Panc1 (cell line): ENCODE measurements around the gene LZTS2. TPM values are rescaled to one million over a fixed set of nuclear protein-coding genes. Genes with fewer than 3 reads are reported as not detected.

Experiments
- ATAC-seq: fragments of 200-7000 bp; cut with Tn5 transposase; 2 replicates; pipeline ENCODE4 v1.9.1; 2020; ENCODE audit warnings: mild to moderate bottlenecking, moderate library complexity
- BruUV-seq: library from RNA; stranded (reverse); fragments of 400-500 nt; replicated peaks from 2 replicates; lab custom pipeline; 2021; lab: Mats Ljungman, UMichigan
- CTCF ChIA-PET: fragments of 300-600 bp; sonication (Branson Sonifier 250); formaldehyde crosslinking; loops from one replicate; lab custom pipeline; 2022; ENCODE audit warnings: antibody characterized with exemption; lab: Charles Lee
- POLR2A ChIA-PET: fragments of 300-600 bp; sonication (Branson Sonifier 250); formaldehyde crosslinking; loops from one replicate; lab custom pipeline; 2022; ENCODE audit warnings: antibody characterized with exemption; lab: Charles Lee
- DNase-seq: peaks from one replicate; pipeline ENCODE4 v3.0.0-alpha.2; 2010; ENCODE audit warnings: low read depth, low spot score
- H3K27ac ChIP-seq: 2 replicates; pipeline ENCODE4 v1.5.1; 2011; ENCODE audit warnings: mild to moderate bottlenecking, low read length, inconsistent platforms
- H3K27me3 ChIP-seq: fragments of 200-500 bp; sonication (Bioruptor generic); 2 replicates; pipeline ENCODE4 v1.6.0; 2014; ENCODE audit warnings: low read length, inconsistent platforms; ENCODE audit not compliant: control insufficient read depth, insufficient read depth
- H3K36me3 ChIP-seq: fragments of 200-500 bp; sonication (Bioruptor generic); 2 replicates; pipeline ENCODE4 v1.5.1; 2014; ENCODE audit warnings: inconsistent platforms, mild to moderate bottlenecking, low read length, moderate library complexity; ENCODE audit not compliant: control insufficient read depth, insufficient read depth
- H3K4me1 ChIP-seq: 2 replicates; pipeline ENCODE4 v1.5.1; 2011; ENCODE audit warnings: inconsistent platforms, mild to moderate bottlenecking, low read length, moderate library complexity; ENCODE audit not compliant: control insufficient read depth, insufficient read depth
- H3K4me3 ChIP-seq, 2 experiments: 2 replicates each; pipeline ENCODE4 v1.5.1; 2011 to 2012; ENCODE audit warnings: low read depth in 2 of 2, low read length in 2 of 2, mild to moderate bottlenecking in 2 of 2, inconsistent platforms in 1 of 2, moderate library complexity in 1 of 2
- H3K9me3 ChIP-seq: fragments of 200-500 bp; sonication (Bioruptor generic); 2 replicates; pipeline ENCODE4 v1.5.1; 2014; ENCODE audit warnings: low read depth, mild to moderate bottlenecking, inconsistent platforms, low read length, moderate library complexity; ENCODE audit not compliant: control insufficient read depth, insufficient read depth
- POLR2AphosphoS5 ChIP-seq: IDR thresholded peaks from 2 replicates; pipeline ENCODE4 v1.6.1; 2012; ENCODE audit warnings: mild to moderate bottlenecking, low read depth, low read length, moderate library complexity
- SIN3A ChIP-seq: IDR thresholded peaks from 2 replicates; pipeline ENCODE4 v1.6.1; 2012; ENCODE audit warnings: low read depth, mild to moderate bottlenecking, low read length, moderate library complexity, borderline replicate concordance; ENCODE audit not compliant: insufficient read depth
- TCF7L2 ChIP-seq: IDR thresholded peaks from 2 replicates; pipeline ENCODE4 v1.6.1; 2011; ENCODE audit warnings: mild to moderate bottlenecking, low read depth, low read length, inconsistent platforms
- in situ Hi-C: cut with HindIII; loops from 2 replicates; pipeline ENCODE4 v1.10.0; 2016; ENCODE audit warnings: low sequenced_read_pairs, low pct_unique_long_range_greater_than_20kb
- intact Hi-C: fragments of 100-400 bp; cut with micrococcal nuclease; formaldehyde crosslinking; loops from one replicate; pipeline ENCODE4 v1.10.0; 2022; ENCODE audit not compliant: unreplicated experiment
- total RNA-seq: library from RNA; stranded (reverse); gene quantifications from one replicate; pipeline ENCODE4 v1.2.1, GENCODE V29; 2021; ENCODE audit not compliant: unreplicated experiment
- TF ChIP-seq, protein P1 (sequence below): fragments of 450-650 bp; IDR thresholded peaks from 2 replicates; pipeline ENCODE4 v1.5.1; 2017; ENCODE audit warnings: mild to moderate bottlenecking
- TF ChIP-seq, protein P2 (sequence below), 2 experiments: IDR thresholded peaks; 2 replicates each; pipeline ENCODE4 v1.6.1; 2011 to 2012; ENCODE audit warnings: low read depth in 2 of 2, control low read depth in 1 of 2, low read length in 1 of 2, mild to moderate bottlenecking in 1 of 2, moderate library complexity in 1 of 2; ENCODE audit not compliant: insufficient read depth in 1 of 2

LZTS2 gene
- total RNA-seq, 1 experiment from 2014 or later = 65.5 TPM

- intact Hi-C loops = no loop called here
- no TSS peak for BruUV-seq
- Histone ChIP-seq H3K27me3 (no peaks in the 10 kb centered on the region), H3K4me3 (peak overlapping the region; percentile 51 to 56), H3K36me3 (no peaks in the 10 kb centered on the region), H3K9me3 (no peaks in the 10 kb centered on the region), H3K27ac (no peak overlapping the region), H3K4me1 (peaks cover 10% of the 10 kb centered on the region)
- TF ChIP-seq SIN3A = no peak
- TF ChIP-seq, protein P1, sequence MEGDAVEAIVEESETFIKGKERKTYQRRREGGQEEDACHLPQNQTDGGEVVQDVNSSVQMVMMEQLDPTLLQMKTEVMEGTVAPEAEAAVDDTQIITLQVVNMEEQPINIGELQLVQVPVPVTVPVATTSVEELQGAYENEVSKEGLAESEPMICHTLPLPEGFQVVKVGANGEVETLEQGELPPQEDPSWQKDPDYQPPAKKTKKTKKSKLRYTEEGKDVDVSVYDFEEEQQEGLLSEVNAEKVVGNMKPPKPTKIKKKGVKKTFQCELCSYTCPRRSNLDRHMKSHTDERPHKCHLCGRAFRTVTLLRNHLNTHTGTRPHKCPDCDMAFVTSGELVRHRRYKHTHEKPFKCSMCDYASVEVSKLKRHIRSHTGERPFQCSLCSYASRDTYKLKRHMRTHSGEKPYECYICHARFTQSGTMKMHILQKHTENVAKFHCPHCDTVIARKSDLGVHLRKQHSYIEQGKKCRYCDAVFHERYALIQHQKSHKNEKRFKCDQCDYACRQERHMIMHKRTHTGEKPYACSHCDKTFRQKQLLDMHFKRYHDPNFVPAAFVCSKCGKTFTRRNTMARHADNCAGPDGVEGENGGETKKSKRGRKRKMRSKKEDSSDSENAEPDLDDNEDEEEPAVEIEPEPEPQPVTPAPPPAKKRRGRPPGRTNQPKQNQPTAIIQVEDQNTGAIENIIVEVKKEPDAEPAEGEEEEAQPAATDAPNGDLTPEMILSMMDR = no peak
- no peak for TF ChIP-seq TCF7L2
- TF ChIP-seq, protein P2, sequence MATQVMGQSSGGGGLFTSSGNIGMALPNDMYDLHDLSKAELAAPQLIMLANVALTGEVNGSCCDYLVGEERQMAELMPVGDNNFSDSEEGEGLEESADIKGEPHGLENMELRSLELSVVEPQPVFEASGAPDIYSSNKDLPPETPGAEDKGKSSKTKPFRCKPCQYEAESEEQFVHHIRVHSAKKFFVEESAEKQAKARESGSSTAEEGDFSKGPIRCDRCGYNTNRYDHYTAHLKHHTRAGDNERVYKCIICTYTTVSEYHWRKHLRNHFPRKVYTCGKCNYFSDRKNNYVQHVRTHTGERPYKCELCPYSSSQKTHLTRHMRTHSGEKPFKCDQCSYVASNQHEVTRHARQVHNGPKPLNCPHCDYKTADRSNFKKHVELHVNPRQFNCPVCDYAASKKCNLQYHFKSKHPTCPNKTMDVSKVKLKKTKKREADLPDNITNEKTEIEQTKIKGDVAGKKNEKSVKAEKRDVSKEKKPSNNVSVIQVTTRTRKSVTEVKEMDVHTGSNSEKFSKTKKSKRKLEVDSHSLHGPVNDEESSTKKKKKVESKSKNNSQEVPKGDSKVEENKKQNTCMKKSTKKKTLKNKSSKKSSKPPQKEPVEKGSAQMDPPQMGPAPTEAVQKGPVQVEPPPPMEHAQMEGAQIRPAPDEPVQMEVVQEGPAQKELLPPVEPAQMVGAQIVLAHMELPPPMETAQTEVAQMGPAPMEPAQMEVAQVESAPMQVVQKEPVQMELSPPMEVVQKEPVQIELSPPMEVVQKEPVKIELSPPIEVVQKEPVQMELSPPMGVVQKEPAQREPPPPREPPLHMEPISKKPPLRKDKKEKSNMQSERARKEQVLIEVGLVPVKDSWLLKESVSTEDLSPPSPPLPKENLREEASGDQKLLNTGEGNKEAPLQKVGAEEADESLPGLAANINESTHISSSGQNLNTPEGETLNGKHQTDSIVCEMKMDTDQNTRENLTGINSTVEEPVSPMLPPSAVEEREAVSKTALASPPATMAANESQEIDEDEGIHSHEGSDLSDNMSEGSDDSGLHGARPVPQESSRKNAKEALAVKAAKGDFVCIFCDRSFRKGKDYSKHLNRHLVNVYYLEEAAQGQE (IDR thresholded peaks at IDR 0.05; ENCODE audit: insufficient read depth in 1 of 2, low read depth in 2 of 2, low read length in 1 of 2) = no peak
- no peak for TF ChIP-seq POLR2AphosphoS5
- peak; percentile 14; the same call in 1 of the 2 replicates for ATAC-seq
- POLR2A ChIA-PET = no interaction called here
- in situ Hi-C loops = no loop called here
- no peak for DNase-seq
- CTCF ChIA-PET = interaction anchor here (1.3 to 1.6 kb wide), 2 partner anchors 27 to 44 kb away, joined by 4 to 11 read pairs; no protein-coding TSS in a partner anchor
Observed at GRCh38 chr10:100970076-100970913, 29.3 kb upstream of the LZTS2 start.

- CTCF ChIA-PET = interaction anchor here (1.6 kb wide), 1 partner anchor 26 kb away, joined by 11 read pairs; no protein-coding TSS in a partner anchor
- Histone ChIP-seq H3K36me3 (no peaks in the 10 kb centered on the region), H3K27ac (no peak overlapping the region), H3K27me3 (no peaks in the 10 kb centered on the region), H3K9me3 (no peaks in the 10 kb centered on the region), H3K4me3 (no peak overlapping the region), H3K4me1 (peaks cover 10% of the 10 kb centered on the region)
- in situ Hi-C loops = no loop called here
- BruUV-seq = no TSS peak
- POLR2A ChIA-PET = no interaction called here
- peak; percentile 9; the same call in 1 of the 2 replicates for ATAC-seq
- intact Hi-C loops = no loop called here
- no peak for DNase-seq
- TF ChIP-seq, protein P2 (IDR thresholded peaks at IDR 0.05; ENCODE audit: insufficient read depth in 1 of 2, low read depth in 2 of 2, low read length in 1 of 2) = no peak
- TF ChIP-seq TCF7L2 (no peak), POLR2AphosphoS5 (no peak), SIN3A (no peak)
- TF ChIP-seq, protein P1 = no peak
Observed at GRCh38 chr10:100970914-100971811, 28.4 kb upstream of the LZTS2 start.
